ENCODE measurements around the gene UTRN. TPM values are rescaled to one million over a fixed set of nuclear protein-coding genes. Genes with fewer than 3 reads are reported as not detected.

Gene UTRN
- 90.9 and 129 TPM in 2 replicates for total RNA-seq

DNA sequence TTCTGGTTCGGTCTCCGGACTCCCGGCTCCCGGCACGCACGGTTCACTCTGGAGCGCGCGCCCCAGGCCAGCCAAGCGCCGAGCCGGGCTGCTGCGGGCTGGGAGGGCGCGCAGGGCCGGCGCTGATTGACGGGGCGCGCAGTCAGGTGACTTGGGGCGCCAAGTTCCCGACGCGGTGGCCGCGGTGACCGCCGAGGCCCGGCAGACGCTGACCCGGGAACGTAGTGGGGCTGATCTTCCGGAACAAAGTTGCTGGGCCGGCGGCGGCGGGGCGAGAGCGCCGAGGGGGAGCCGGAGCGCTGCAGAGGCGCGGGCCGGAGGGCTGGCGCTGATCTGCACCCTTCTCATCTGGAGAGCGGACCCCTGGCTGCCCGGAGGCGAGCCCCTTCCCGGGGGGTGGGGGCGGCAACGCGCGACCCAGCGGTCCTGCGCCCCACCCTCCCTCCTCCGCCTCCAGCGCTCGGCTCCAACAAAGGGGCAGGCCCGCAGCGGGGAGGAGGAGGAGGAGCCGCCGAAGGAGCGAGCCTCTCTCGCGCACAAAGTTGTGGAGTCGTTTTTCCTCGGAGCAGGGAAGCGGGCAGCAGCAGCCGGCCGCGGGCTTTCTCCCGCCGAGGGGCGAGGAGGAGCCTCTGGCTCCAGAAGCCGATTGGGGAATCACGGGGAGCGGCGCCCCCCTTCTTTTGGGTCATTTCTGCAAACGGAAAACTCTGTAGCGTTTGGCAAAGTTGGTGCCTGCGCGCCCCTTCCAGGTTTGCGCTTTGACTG lies at the start of gene UTRN:
Gene UTRN (plus strand): TSS at position 553 of the 765 bp plus-strand sequence. CDS start 6,494 bp downstream, outside the sequence.

Other genes with a start within 250 kb of the UTRN start
- 38.5 and 75.1 TPM in 2 replicates for gene SF3B5, start 189.8 kb upstream of the UTRN start, total RNA-seq
- 0.59 and 1.2 TPM in 2 replicates for gene STX11, start 134.8 kb upstream of the UTRN start, total RNA-seq

All from smooth muscle cell of the umbilical artery (primary cell).